Activated T-helper 1 cell treated with anti-CD3 and anti-CD28 coated beads, Interleukin-12 subunit alpha, Interleukin-12 subunit beta, Interleukin-2, Interleukin-4 antibody, amounts not matched to agents 30 ng/mL and 10 ng/mL and 1 ng/mL, durations not matched to agents 14 hours and 24 hours and 36 hours (primary cell): ENCODE results near the gene CLEC16A. TPM values are rescaled to one million over a fixed set of nuclear protein-coding genes. Genes with fewer than 3 reads are reported as not detected.

ENCODE experiments used
- DNase-seq: peaks from one replicate; pipeline ENCODE4 v3.0.0; 2021; ENCODE audit warnings: low spot score
- H3K27ac Mint-ChIP-seq: one replicate; pipeline ENCODE4 v1.8.0; 2021; ENCODE audit warnings: mild to moderate bottlenecking, mixed read lengths
- H3K27me3 Mint-ChIP-seq: one replicate; pipeline ENCODE4 v1.8.0; 2022; ENCODE audit warnings: mild to moderate bottlenecking, moderate library complexity, mixed read lengths; ENCODE audit not compliant: insufficient read depth
- H3K36me3 Mint-ChIP-seq: one replicate; pipeline ENCODE4 v1.8.0; 2021; ENCODE audit warnings: low read depth, mixed read lengths
- H3K4me1 Mint-ChIP-seq: one replicate; pipeline ENCODE4 v1.8.0; 2021; ENCODE audit warnings: low read depth, mixed read lengths
- H3K4me3 Mint-ChIP-seq: one replicate; pipeline ENCODE4 v1.8.0; 2021; ENCODE audit warnings: mild to moderate bottlenecking, moderate library complexity, mixed read lengths
- H3K9me3 Mint-ChIP-seq: one replicate; pipeline ENCODE4 v1.8.0; 2021; ENCODE audit warnings: mixed read lengths
- intact Hi-C: fragments of 100-400 bp; cut with micrococcal nuclease; formaldehyde crosslinking; loops from one replicate; pipeline ENCODE4 v1.15.1; 2024
- total RNA-seq: library from RNA; stranded (reverse); gene quantifications from 2 replicates; pipeline ENCODE4 v1.2.3, GENCODE V29; 2022

Gene CLEC16A
- total RNA-seq, 1 donor from 2014 or later = 37.4 TPM

DNA sequence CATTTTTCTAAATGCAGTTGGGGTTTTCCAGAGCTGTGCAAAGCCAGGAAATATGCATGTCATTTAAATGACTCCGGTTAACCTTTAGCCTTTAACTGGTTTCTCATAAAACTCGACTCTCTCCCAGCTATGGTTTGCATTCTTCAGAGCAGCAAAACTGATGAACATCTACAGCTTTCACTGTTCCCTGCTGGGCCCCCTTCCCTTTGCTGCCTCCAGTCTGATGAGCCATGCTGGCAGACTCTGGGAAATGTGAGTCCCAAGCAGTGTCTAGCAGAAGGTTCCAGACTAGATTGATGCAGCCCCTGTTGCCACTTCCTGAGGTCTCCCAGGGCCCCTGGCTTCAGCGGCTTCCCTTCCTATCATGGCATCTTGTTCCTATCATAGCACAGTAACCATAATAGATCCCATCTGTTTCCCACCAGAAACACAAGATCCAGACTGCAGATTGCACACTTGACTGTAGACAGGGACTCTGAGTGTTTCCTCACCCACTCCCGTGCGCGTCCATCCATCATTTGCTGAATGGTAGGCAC is 135.4 kb downstream of the CLEC16A start:
- Mint-ChIP-seq H3K27me3 (no peaks in the 10 kb centered on the region), H3K27ac (peak overlapping the region; percentile 90), H3K4me1 (peaks cover 94% of the 10 kb centered on the region), H3K9me3 (no peaks in the 10 kb centered on the region), H3K36me3 (peaks cover 32% of the 10 kb centered on the region), H3K4me3 (peak overlapping the region; percentile 58)
- intact Hi-C loops = loop anchor here (2.0 to 10.0 kb wide), 3 partner anchors 55 to 705 kb away; no protein-coding TSS in a partner anchor
- no peak for DNase-seq

- no peak for DNase-seq
- Mint-ChIP-seq H3K4me1 (peaks cover 99% of the 10 kb centered on the region), H3K27me3 (no peaks in the 10 kb centered on the region), H3K36me3 (peaks cover 32% of the 10 kb centered on the region), H3K9me3 (no peaks in the 10 kb centered on the region), H3K4me3 (peak overlapping the region; percentile 57), H3K27ac (peak overlapping the region; percentile 90)
- intact Hi-C loops = no loop called here
Measured at GRCh38 chr16:11080327-11080967, 136.1 kb downstream of the CLEC16A start.

DNA sequence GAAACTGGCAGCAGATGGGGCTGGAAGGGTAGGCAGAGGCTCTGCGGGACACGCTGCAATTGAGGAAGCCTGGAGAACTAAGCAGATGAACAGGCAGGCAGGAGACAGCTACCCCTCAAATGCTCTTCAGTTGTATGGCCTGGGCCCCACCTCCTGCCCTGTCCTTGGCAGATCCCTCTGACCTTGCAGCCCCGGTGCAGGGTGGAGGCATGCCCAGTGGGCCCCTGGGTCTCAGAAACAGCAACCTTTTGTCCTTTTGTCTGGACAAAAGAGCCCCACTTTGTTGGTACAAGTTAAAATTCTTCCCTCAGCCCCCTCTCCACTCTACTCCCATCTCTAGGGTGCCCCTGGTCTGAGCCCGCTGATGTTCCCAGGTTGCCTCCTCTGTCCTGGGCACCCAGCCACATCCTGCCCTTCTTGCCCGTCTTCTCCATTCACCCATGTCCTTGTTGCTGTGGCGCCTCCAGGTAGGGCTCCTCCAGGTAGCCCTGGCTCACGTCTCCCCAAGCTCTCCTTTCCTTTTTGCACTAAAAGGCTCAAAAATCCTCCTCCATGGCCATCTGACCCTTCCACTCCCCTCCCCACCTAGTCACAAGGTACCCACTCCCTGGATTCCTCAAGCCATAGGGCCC is 136.8 kb downstream of the CLEC16A start:
- peaks cover 31% of the 10 kb centered on the region for H3K36me3 Mint-ChIP-seq
- H3K9me3 Mint-ChIP-seq = no peaks in the 10 kb centered on the region
- H3K4me1 Mint-ChIP-seq = peaks cover 97% of the 10 kb centered on the region
- H3K27ac Mint-ChIP-seq = peak overlapping the region; percentile 90
- intact Hi-C loops = no loop called here
- H3K4me3 Mint-ChIP-seq = no peak overlapping the region
- DNase-seq = no peak
- no peaks in the 10 kb centered on the region for H3K27me3 Mint-ChIP-seq

- Mint-ChIP-seq H3K4me1 (peaks cover 91% of the 10 kb centered on the region), H3K27me3 (no peaks in the 10 kb centered on the region), H3K4me3 (no peak overlapping the region), H3K27ac (peak overlapping the region; percentile 50), H3K9me3 (no peaks in the 10 kb centered on the region), H3K36me3 (peaks cover 33% of the 10 kb centered on the region)
- no peak for DNase-seq
- intact Hi-C loops = no loop called here
Measured at GRCh38 chr16:11082108-11082859, 137.9 kb downstream of the CLEC16A start.

- peaks cover 91% of the 10 kb centered on the region for H3K4me1 Mint-ChIP-seq
- H3K9me3 Mint-ChIP-seq = no peaks in the 10 kb centered on the region
- H3K27ac Mint-ChIP-seq = peak overlapping the region; percentile 50
- no peak for DNase-seq
- no peak overlapping the region for H3K4me3 Mint-ChIP-seq
- H3K27me3 Mint-ChIP-seq = no peaks in the 10 kb centered on the region
- peaks cover 32% of the 10 kb centered on the region for H3K36me3 Mint-ChIP-seq
- intact Hi-C loops = no loop called here
Measured at GRCh38 chr16:11082860-11083388, 138.6 kb downstream of the CLEC16A start.

DNA sequence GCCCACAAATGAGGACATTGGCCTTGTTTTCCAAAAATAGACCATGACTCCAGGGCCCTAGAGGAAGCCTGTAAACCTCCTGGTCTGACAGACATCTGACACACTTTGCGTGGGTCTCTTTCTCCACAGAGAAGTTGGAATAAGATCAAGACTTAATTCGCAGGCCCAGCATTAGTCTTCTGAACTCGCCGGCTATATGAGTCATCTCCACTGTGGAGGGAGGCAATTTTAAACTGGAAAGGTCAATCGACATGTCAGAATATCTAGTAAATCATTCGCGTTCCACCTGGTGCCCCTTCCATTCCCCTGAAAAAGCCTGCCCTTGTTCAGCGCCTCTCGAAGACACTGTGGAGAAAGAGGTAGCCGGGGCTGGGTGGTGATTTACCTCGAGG is 140.1 kb downstream of the CLEC16A start:
- Mint-ChIP-seq H3K36me3 (peaks cover 30% of the 10 kb centered on the region), H3K9me3 (no peaks in the 10 kb centered on the region), H3K4me3 (no peak overlapping the region), H3K27ac (peak overlapping the region; percentile 49), H3K4me1 (peaks cover 90% of the 10 kb centered on the region), H3K27me3 (no peaks in the 10 kb centered on the region)
- no peak for DNase-seq
- intact Hi-C loops = no loop called here

DNA sequence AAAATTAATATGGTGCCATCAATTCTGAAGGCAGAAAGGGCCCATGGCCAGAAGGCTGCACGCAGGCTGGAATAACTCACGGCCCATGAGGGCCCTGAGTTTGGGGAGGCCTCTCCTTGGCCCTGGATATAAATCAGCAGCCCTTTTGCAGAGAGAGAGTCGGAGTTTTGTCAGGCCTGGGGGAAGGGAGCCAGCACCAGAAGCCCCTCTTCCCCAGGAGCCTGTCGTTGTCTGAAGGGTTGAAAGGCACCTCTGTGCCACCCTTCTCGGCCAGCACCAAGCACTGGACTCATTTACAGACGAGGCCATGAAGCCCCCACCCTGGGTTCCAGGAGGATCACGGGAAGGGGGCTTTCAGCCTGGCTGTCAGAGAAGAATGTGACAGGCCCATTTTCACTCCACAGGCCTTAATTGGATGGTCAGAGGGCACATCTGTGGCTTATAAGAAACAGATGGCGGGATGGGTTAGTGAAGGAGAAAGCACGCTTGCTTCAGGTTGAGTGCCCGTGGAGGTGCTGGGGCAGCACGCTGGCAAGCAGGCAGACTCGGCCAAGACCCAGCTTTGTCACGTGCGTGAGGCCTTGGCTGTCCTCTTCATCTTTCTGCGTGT is 140.6 kb downstream of the CLEC16A start:
- Mint-ChIP-seq H3K4me1 (peaks cover 89% of the 10 kb centered on the region), H3K27ac (peak overlapping the region; percentile 21), H3K9me3 (no peaks in the 10 kb centered on the region), H3K27me3 (no peaks in the 10 kb centered on the region), H3K36me3 (peaks cover 28% of the 10 kb centered on the region), H3K4me3 (no peak overlapping the region)
- no peak for DNase-seq
- intact Hi-C loops = no loop called here

DNA sequence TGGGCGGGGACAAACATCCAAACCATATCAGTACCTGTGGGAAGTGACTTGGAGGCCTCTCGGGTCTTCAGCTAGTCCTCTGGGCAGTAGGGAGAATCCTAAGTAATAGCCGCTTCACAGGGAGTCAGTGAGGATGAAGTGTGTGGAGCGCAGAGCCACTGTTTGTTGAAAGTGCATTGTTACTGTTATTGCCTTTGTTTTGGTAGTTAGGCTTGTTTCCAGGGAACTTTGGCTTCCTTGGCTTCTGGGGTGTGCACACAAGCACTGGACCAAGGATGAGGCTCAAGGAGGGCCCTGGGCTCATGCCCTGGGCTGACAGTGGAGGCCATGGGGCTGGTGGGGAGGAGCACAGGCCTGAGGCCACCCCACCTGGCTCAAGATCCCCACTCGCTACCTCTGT is 141.6 kb downstream of the CLEC16A start:
- H3K4me3 Mint-ChIP-seq = no peak overlapping the region
- peaks cover 24% of the 10 kb centered on the region for H3K36me3 Mint-ChIP-seq
- intact Hi-C loops = no loop called here
- H3K27me3 Mint-ChIP-seq = no peaks in the 10 kb centered on the region
- H3K27ac Mint-ChIP-seq = peak overlapping the region; percentile 29
- no peaks in the 10 kb centered on the region for H3K9me3 Mint-ChIP-seq
- DNase-seq = no peak
- H3K4me1 Mint-ChIP-seq = peaks cover 82% of the 10 kb centered on the region

GRCh38 chr16:11087691-11088073 is 143.3 kb downstream of the CLEC16A start:
- intact Hi-C loops = no loop called here
- Mint-ChIP-seq H3K27me3 (no peaks in the 10 kb centered on the region), H3K36me3 (peaks cover 20% of the 10 kb centered on the region), H3K4me3 (no peak overlapping the region), H3K9me3 (no peaks in the 10 kb centered on the region), H3K4me1 (peaks cover 73% of the 10 kb centered on the region), H3K27ac (peak overlapping the region; percentile 74)
- DNase-seq = no peak

- intact Hi-C loops = no loop called here
- Mint-ChIP-seq H3K9me3 (no peaks in the 10 kb centered on the region), H3K4me1 (peaks cover 73% of the 10 kb centered on the region), H3K4me3 (no peak overlapping the region), H3K36me3 (peaks cover 20% of the 10 kb centered on the region), H3K27me3 (no peaks in the 10 kb centered on the region), H3K27ac (peak overlapping the region; percentile 74)
- DNase-seq = no peak
Measured at GRCh38 chr16:11088074-11088730, 143.8 kb downstream of the CLEC16A start.

DNA sequence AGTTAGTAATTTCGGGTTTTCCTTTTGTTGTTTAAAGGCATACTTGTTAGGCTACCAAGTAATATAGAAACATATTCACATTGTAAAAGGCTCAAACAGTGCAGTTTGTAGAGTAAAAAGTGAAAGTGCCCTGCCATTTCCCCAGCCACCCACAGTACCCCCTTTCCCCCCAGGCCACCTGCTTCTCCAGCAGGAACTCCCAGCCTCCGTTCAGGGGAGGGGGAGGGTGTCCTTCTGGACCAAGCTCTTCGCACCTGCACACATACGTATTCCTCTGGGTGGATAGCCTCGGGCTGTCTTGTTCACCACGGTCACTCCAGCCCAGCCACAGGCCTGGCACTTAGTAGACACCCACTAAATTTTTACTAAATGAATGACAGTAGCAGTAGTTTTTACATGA is 144.5 kb downstream of the CLEC16A start:
- H3K4me1 Mint-ChIP-seq = peaks cover 73% of the 10 kb centered on the region

GRCh38 chr16:11089504-11090124 is 145.2 kb downstream of the CLEC16A start:
- intact Hi-C loops = loop anchor here (10.0 kb wide), 1 partner anchor 215 kb away; the partner anchor contains the start of gene CIITA
- Mint-ChIP-seq H3K4me3 (no peak overlapping the region), H3K4me1 (peaks cover 73% of the 10 kb centered on the region), H3K27me3 (no peaks in the 10 kb centered on the region), H3K9me3 (no peaks in the 10 kb centered on the region), H3K27ac (no peak overlapping the region), H3K36me3 (peaks cover 7% of the 10 kb centered on the region)
- DNase-seq = no peak

More for the DNA sequence above, 144.5 kb downstream of the CLEC16A start:
- DNase-seq = no peak
- Mint-ChIP-seq H3K4me3 (no peak overlapping the region), H3K27me3 (no peaks in the 10 kb centered on the region), H3K36me3 (peaks cover 15% of the 10 kb centered on the region), H3K27ac (no peak overlapping the region), H3K9me3 (no peaks in the 10 kb centered on the region)
- intact Hi-C loops = no loop called here
